Activated naive CD4-positive, alpha-beta T cell treated with anti-CD3 and anti-CD28 coated beads, Interleukin-2, amount 50 U/mL, for 24 hours (primary cell): ENCODE data around the gene FKBP9.
"Not testable (repeated sequence)": the region's sequence is repeated elsewhere in the genome, so short reads cannot be mapped to it uniquely, and the experiment has no call there.

ENCODE experiments used
- H3K27ac Mint-ChIP-seq: one replicate; pipeline ENCODE4 v1.8.0; 2021; ENCODE audit warnings: mild to moderate bottlenecking, mixed read lengths
- H3K27me3 Mint-ChIP-seq: one replicate; pipeline ENCODE4 v1.8.0; 2021; ENCODE audit warnings: mixed read lengths
- H3K36me3 Mint-ChIP-seq: one replicate; pipeline ENCODE4 v1.8.0; 2021; ENCODE audit warnings: mixed read lengths
- H3K4me1 Mint-ChIP-seq: one replicate; pipeline ENCODE4 v1.8.0; 2021; ENCODE audit warnings: mixed read lengths
- H3K4me3 Mint-ChIP-seq: one replicate; pipeline ENCODE4 v1.8.0; 2021; ENCODE audit warnings: mild to moderate bottlenecking, mixed read lengths
- H3K9me3 Mint-ChIP-seq: one replicate; pipeline ENCODE4 v1.8.0; 2021; ENCODE audit warnings: mixed read lengths

The FKBP9 gene

GRCh38 chr7:32957326-32958045 lies at the start of gene FKBP9:
FKBP9 (plus strand) TSS chr7:32957440; CDS start chr7:32957574, 134 bp downstream.
- Mint-ChIP-seq H3K4me3 (peak within 1 kb of the TSS; percentile 86), H3K9me3 (no peaks in the 10 kb centered on the region), H3K4me1 (peaks cover 5% of the 10 kb centered on the region), H3K27me3 (peaks cover 12% of the 10 kb centered on the region), H3K27ac (no peak within 1 kb of the TSS), H3K36me3 (no peaks in the 10 kb centered on the region)

GRCh38 chr7:32910195-32910594 lies 47.0 kb upstream of the FKBP9 start:
- peaks cover 4% of the 10 kb centered on the region for H3K4me1 Mint-ChIP-seq
- no peak overlapping the region for H3K27ac Mint-ChIP-seq
- H3K9me3 Mint-ChIP-seq: no peaks in the 10 kb centered on the region
- H3K36me3 Mint-ChIP-seq: no peaks in the 10 kb centered on the region
- H3K4me3 Mint-ChIP-seq: no peak overlapping the region
- no peaks in the 10 kb centered on the region for H3K27me3 Mint-ChIP-seq

- H3K4me3 Mint-ChIP-seq: no peak overlapping the region
- peaks cover 6% of the 10 kb centered on the region for H3K4me1 Mint-ChIP-seq
- H3K9me3 Mint-ChIP-seq: no peaks in the 10 kb centered on the region
- peaks cover 6% of the 10 kb centered on the region for H3K36me3 Mint-ChIP-seq
- no peaks in the 10 kb centered on the region for H3K27me3 Mint-ChIP-seq
- H3K27ac Mint-ChIP-seq: no peak overlapping the region
These were observed 43.1 kb upstream of the FKBP9 start for GRCh38 chr7:32914184-32914583.

DNA sequence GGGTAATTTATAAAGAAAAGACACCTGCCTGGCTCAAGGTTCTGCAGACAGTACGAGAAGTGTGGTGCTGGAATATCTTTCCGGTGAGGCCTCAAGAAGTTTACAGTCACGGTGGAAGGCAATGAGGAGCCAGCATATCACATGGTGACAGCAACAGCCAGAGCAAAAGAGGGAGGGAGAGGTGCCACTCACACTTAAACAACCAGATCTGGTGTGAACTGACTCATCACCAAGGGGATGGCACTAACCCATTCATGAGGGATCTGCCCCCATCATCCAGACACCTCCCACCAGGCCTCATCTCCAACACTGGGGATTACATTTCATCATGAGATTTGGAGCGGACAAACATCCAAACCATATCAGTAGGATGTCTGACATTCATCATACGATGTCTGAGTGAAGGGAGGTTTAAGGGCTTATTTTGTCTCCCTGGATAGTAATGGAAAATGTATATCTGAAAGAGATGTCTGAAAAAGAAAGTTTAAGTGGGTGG lies 42.2 kb upstream of the FKBP9 start:
- no peaks in the 10 kb centered on the region for H3K27me3 Mint-ChIP-seq
- H3K36me3 Mint-ChIP-seq: peaks cover 6% of the 10 kb centered on the region
- H3K4me3 Mint-ChIP-seq: no peak overlapping the region
- no peaks in the 10 kb centered on the region for H3K9me3 Mint-ChIP-seq
- no peak overlapping the region for H3K27ac Mint-ChIP-seq
- H3K4me1 Mint-ChIP-seq: peaks cover 6% of the 10 kb centered on the region

DNA sequence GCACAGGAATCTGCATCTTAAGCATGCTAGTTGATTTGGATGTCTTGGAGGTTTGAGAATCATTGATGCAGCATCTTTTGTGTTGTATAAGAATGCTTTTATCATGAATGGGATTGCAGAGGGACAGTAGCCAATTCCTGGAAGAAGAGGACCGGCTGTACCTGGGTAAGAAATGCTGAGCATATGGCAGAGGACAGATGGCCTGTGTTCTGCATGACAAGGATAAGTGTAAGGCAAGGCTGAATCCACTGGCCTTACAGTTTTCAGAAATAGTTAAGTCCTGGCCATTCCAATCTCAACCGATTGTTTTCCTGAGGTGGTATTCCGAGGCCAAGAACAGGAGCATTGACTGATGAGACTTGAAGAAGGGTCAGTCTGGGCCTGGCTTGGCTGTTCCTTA lies 41.2 kb upstream of the FKBP9 start:
- Mint-ChIP-seq H3K36me3 (peaks cover 6% of the 10 kb centered on the region), H3K4me1 (peaks cover 6% of the 10 kb centered on the region), H3K27ac (no peak overlapping the region), H3K9me3 (no peaks in the 10 kb centered on the region), H3K4me3 (no peak overlapping the region), H3K27me3 (no peaks in the 10 kb centered on the region)

- not testable (repeated sequence) for H3K36me3 Mint-ChIP-seq, H3K27me3 Mint-ChIP-seq, H3K4me1 Mint-ChIP-seq, H3K4me3 Mint-ChIP-seq, H3K9me3 Mint-ChIP-seq, H3K27ac Mint-ChIP-seq
These were observed 40.2 kb upstream of the FKBP9 start for GRCh38 chr7:32916994-32917393.

GRCh38 chr7:32921896-32922295 lies 35.3 kb upstream of the FKBP9 start:
- no peaks in the 10 kb centered on the region for H3K27me3 Mint-ChIP-seq
- H3K4me3 Mint-ChIP-seq: no peak overlapping the region
- H3K36me3 Mint-ChIP-seq: peaks cover 8% of the 10 kb centered on the region
- H3K27ac Mint-ChIP-seq: peak overlapping the region; percentile 47
- H3K4me1 Mint-ChIP-seq: no peaks in the 10 kb centered on the region
- no peaks in the 10 kb centered on the region for H3K9me3 Mint-ChIP-seq

DNA sequence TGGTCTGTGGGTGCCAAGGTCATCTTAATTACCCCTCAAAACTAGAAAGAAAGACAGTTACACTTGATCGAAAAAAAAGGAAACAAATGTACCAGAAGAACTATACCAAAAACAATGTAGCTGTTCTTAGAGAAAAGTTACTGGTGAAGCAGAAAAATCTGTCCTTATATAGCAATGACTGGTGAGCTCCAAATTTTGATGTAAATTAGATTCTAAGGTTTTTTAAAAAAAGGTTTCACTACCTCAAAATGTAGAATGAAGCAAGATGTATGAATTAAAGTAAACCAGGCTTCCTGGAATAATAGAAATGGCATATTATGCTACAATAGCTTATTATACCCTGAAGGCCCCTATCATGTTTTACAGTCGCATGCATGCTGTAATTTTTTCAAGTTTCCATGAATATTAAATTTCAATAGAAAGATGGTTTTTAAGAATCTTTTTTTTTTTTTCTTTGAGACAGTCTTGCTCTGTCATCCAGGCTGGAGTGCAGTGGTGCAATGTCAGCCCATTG lies 28.4 kb upstream of the FKBP9 start:
- Mint-ChIP-seq H3K4me1 (no peaks in the 10 kb centered on the region), H3K27me3 (no peaks in the 10 kb centered on the region), H3K4me3 (no peak overlapping the region), H3K36me3 (peaks cover 3% of the 10 kb centered on the region), H3K27ac (no peak overlapping the region), H3K9me3 (no peaks in the 10 kb centered on the region)

GRCh38 chr7:32929430-32930143 lies 27.7 kb upstream of the FKBP9 start:
- Mint-ChIP-seq H3K4me1 (no peaks in the 10 kb centered on the region), H3K4me3 (no peak overlapping the region), H3K27ac (no peak overlapping the region), H3K9me3 (no peaks in the 10 kb centered on the region), H3K27me3 (no peaks in the 10 kb centered on the region), H3K36me3 (peaks cover 1% of the 10 kb centered on the region)

DNA sequence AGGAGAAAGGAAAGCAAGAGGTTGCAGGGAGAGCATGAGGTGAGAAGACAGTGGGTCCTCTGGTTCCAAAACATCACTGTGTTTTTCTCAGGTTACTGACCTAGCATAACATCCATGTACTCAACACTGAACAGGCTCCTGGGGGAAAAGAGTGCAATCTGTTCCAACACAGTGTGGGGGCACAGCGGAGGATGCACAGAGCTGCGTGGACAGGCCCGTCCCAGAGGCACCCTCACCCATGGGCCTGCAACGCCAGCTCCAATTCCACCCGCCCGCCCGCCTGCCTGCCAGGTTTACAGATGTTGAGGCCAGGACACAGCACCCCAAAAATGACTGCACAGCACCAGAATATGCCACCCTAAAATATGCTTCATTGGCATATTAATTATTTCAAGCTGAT lies 26.9 kb upstream of the FKBP9 start:
- no peaks in the 10 kb centered on the region for H3K9me3 Mint-ChIP-seq
- no peak overlapping the region for H3K27ac Mint-ChIP-seq
- H3K27me3 Mint-ChIP-seq: no peaks in the 10 kb centered on the region
- no peaks in the 10 kb centered on the region for H3K4me1 Mint-ChIP-seq
- no peak overlapping the region for H3K4me3 Mint-ChIP-seq
- peaks cover 1% of the 10 kb centered on the region for H3K36me3 Mint-ChIP-seq

DNA sequence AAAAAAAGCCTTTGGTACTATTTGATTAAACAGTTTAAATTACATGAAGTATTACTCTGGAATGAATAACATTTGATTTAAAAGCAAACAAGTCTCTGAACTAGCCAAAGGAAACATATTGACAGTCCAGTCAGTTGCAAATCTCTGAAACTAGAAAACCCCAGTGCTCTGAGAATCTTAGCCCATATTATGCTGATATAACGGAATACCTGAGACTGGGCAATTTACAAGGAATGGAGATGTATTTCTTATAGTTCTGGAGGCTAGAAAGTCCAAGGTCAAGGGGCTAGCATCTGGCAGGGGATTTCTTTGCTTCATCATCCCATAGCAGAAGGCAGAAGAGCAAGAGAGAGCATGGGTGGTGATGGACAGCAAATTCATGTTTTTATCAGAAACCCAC lies 21.7 kb upstream of the FKBP9 start:
- Mint-ChIP-seq H3K27ac (no peak overlapping the region), H3K4me3 (no peak overlapping the region), H3K4me1 (peaks cover 5% of the 10 kb centered on the region), H3K27me3 (no peaks in the 10 kb centered on the region), H3K9me3 (no peaks in the 10 kb centered on the region), H3K36me3 (no peaks in the 10 kb centered on the region)

DNA sequence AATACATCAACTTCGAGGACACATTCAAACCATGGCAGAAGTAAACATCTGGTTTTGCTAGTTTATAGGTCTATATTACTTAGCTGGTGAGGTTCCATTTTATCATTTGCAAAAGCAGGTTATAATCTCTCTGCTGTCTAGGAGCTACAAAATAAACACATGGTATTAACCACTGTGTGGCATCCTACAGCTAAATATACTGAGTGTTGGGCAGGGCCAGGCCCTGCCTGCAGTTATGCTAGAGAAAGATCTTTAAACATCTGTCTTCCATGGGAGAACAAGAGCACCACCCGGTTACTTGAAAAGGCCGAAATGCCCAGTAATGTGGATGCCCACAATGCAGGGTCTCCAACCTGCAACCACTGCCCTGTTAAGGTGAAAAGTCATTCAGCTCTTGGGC lies 20.6 kb upstream of the FKBP9 start:
- peaks cover 13% of the 10 kb centered on the region for H3K4me1 Mint-ChIP-seq
- H3K9me3 Mint-ChIP-seq: no peaks in the 10 kb centered on the region
- no peaks in the 10 kb centered on the region for H3K36me3 Mint-ChIP-seq
- no peak overlapping the region for H3K27ac Mint-ChIP-seq
- H3K4me3 Mint-ChIP-seq: no peak overlapping the region
- H3K27me3 Mint-ChIP-seq: no peaks in the 10 kb centered on the region

DNA sequence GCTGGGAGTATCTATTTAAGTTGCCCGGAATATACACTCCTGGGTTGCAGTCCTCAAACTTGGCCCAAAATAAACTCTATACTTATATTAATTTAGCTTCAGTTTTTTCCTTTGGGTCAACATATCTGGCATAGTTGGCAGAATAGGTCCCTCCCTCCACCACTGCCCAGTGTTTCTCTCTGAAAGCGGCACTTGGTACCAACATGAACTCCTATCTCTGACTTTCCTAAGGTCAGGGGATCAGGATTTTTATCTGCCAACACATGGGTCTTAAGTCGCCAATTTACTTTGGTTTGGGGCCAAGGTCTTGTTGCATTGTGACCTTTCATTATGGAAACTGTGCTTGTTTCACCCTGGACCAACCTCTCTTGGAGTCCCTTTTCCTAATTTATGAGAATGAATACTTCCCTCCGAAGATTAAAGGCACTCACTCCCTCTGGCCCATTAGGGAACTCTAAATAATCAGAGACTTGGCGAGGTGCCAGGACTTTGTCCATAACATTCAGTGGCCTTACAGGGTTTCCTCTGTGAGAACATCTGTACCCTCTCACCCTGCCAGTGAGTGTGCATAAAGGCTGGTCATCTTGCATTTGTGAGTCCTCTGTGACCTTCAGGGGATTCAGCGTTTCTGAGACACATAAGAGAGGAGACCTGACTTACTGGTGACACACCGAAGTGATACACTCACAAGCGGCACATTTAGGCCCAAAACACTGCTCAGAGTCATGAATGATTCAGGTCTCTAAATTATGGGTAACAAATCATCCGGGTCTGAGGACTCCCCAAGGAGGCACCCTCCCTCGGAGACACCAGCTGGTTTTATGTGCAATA lies 19.7 kb upstream of the FKBP9 start:
- H3K4me1 Mint-ChIP-seq: peaks cover 20% of the 10 kb centered on the region
- H3K27ac Mint-ChIP-seq: no peak overlapping the region
- no peaks in the 10 kb centered on the region for H3K36me3 Mint-ChIP-seq
- no peaks in the 10 kb centered on the region for H3K9me3 Mint-ChIP-seq
- no peaks in the 10 kb centered on the region for H3K27me3 Mint-ChIP-seq
- no peak overlapping the region for H3K4me3 Mint-ChIP-seq

GRCh38 chr7:32941181-32941580 lies 16.1 kb upstream of the FKBP9 start:
- no peak overlapping the region for H3K27ac Mint-ChIP-seq
- H3K4me1 Mint-ChIP-seq: peaks cover 20% of the 10 kb centered on the region
- no peaks in the 10 kb centered on the region for H3K36me3 Mint-ChIP-seq
- no peaks in the 10 kb centered on the region for H3K9me3 Mint-ChIP-seq
- no peaks in the 10 kb centered on the region for H3K27me3 Mint-ChIP-seq
- H3K4me3 Mint-ChIP-seq: peak overlapping the region; percentile 92

- no peaks in the 10 kb centered on the region for H3K27me3 Mint-ChIP-seq
- H3K4me1 Mint-ChIP-seq: peaks cover 15% of the 10 kb centered on the region
- no peaks in the 10 kb centered on the region for H3K36me3 Mint-ChIP-seq
- H3K9me3 Mint-ChIP-seq: no peaks in the 10 kb centered on the region
- peak overlapping the region; percentile 92 for H3K4me3 Mint-ChIP-seq
- H3K27ac Mint-ChIP-seq: peak overlapping the region; percentile 81
These were observed 15.4 kb upstream of the FKBP9 start for GRCh38 chr7:32941681-32942414.
